ENCODE results near the gene CRYZ. TPM values are rescaled to one million over a fixed set of nuclear protein-coding genes. Genes with fewer than 3 reads are reported as not detected.

The CRYZ gene
- polyA plus RNA-seq, 1 donor (not counting 4 experiments of a cell fraction or from before 2014, with no cell fraction given), result 213 TPM

DNA sequence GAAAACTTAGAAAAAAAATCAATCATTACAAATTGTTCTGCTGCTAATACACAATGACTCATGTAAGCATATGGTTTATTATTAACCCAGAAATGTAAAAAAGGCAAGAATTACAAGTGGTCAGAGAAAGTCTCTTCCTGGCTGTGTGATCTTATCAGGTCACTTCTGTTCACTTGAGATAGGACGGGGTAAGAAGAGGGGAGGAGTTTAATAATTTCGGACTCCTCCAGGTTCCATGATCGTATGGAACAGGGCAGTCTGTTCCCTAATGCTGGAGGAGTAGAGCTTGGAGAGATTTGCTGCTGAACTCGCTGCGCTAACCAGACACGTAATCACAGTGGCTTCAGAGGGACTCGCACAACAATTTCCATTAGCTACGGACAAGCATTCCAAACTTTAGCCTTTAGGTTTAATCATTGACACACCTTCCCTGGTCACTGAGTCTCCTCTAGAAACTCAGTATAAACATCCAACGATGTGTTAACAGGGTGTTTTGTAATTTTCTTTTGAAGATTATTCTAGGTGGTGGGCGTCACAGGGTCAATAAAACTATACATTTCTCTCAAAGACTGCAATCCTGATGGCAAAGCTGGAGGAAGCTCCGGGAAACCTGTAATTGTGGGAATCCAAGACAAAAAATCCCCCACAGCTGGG is 1.3 kb downstream of the CRYZ start:
- H3K79me2 ChIP-seq (ENCODE audit: control insufficient read depth, insufficient read depth, low read length), result peaks cover 44% of the 10 kb centered on the region
- H3K36me3 ChIP-seq (ENCODE audit: control insufficient read depth in 2 of 2, extremely low read depth in 1 of 2, insufficient read depth in 2 of 2, low read length in 2 of 2), result peaks cover 0 to 2% of the 10 kb centered on the region in 2 experiments
- H4K20me1 ChIP-seq (ENCODE audit: control insufficient read depth, extremely low read depth, insufficient read depth, low read length), result no peaks in the 10 kb centered on the region
- H3K9me3 ChIP-seq (ENCODE audit: control insufficient read depth, low read depth, low read length), result no peaks in the 10 kb centered on the region
- peak overlapping the region in 2 of 3 experiments; percentile 4 to 83 for H3K4me3 ChIP-seq (ENCODE audit: control insufficient read depth in 2 of 3, extremely low read depth in 1 of 3, insufficient read depth in 2 of 3, low read depth in 1 of 3, low read length in 3 of 3)
- no peak overlapping the region for H2AFZ ChIP-seq (ENCODE audit: control insufficient read depth, low read length)
- H3K27ac ChIP-seq (ENCODE audit: control insufficient read depth, insufficient read depth, low read length), result no peak overlapping the region
- DNase-seq (ENCODE audit: low read depth, low spot score), result no peak
- no peak for FAIRE-seq
- dilution Hi-C loops (cut with MboI; ENCODE audit: extremely low pct_ligation_motif_present, low sequenced_read_pairs), result no loop called here
- H3K4me1 ChIP-seq (ENCODE audit: control insufficient read depth, extremely low read depth, insufficient read depth, low read length), result peaks cover 30% of the 10 kb centered on the region
- TF ChIP-seq, protein P1, sequence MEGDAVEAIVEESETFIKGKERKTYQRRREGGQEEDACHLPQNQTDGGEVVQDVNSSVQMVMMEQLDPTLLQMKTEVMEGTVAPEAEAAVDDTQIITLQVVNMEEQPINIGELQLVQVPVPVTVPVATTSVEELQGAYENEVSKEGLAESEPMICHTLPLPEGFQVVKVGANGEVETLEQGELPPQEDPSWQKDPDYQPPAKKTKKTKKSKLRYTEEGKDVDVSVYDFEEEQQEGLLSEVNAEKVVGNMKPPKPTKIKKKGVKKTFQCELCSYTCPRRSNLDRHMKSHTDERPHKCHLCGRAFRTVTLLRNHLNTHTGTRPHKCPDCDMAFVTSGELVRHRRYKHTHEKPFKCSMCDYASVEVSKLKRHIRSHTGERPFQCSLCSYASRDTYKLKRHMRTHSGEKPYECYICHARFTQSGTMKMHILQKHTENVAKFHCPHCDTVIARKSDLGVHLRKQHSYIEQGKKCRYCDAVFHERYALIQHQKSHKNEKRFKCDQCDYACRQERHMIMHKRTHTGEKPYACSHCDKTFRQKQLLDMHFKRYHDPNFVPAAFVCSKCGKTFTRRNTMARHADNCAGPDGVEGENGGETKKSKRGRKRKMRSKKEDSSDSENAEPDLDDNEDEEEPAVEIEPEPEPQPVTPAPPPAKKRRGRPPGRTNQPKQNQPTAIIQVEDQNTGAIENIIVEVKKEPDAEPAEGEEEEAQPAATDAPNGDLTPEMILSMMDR (optimal IDR thresholded peaks at IDR 0.05 in 1 of 3, IDR thresholded peaks at IDR 0.05 in 1 of 3, conservative IDR thresholded peaks at IDR 0.05 in 1 of 3; ENCODE audit: extremely low read depth in 1 of 3, insufficient read depth in 2 of 3, low read length in 3 of 3), result no peak
- TF ChIP-seq EZH2 (IDR thresholded peaks at IDR 0.05; ENCODE audit: low read length), result no peak
- no peaks in the 10 kb centered on the region for H3K9me1 ChIP-seq (ENCODE audit: control insufficient read depth, extremely low read depth, insufficient read depth, low read length)
- H3K4me2 ChIP-seq (ENCODE audit: control insufficient read depth, extremely low read depth, insufficient read depth, low read depth, low read length), result peak overlapping the region; percentile 63
- H3K9ac ChIP-seq (ENCODE audit: control insufficient read depth, extremely low read depth, insufficient read depth, low read length), result peak overlapping the region; percentile 20
- no peaks in the 10 kb centered on the region for H3K27me3 ChIP-seq (ENCODE audit: control insufficient read depth, extremely low read depth, insufficient read depth, low read length)

- Histone ChIP-seq H3K9me1 (ENCODE audit: control insufficient read depth, extremely low read depth, insufficient read depth, low read length) (no peaks in the 10 kb centered on the region), H3K4me2 (ENCODE audit: control insufficient read depth, extremely low read depth, insufficient read depth, low read depth, low read length) (peak overlapping the region; percentile 27), H3K4me3 (ENCODE audit: control insufficient read depth in 2 of 3, extremely low read depth in 1 of 3, insufficient read depth in 2 of 3, low read depth in 1 of 3, low read length in 3 of 3) (no peak overlapping the region), H4K20me1 (ENCODE audit: control insufficient read depth, extremely low read depth, insufficient read depth, low read length) (no peaks in the 10 kb centered on the region), H3K9me3 (ENCODE audit: control insufficient read depth, low read depth, low read length) (no peaks in the 10 kb centered on the region), H3K36me3 (ENCODE audit: control insufficient read depth in 2 of 2, extremely low read depth in 1 of 2, insufficient read depth in 2 of 2, low read length in 2 of 2) (peaks cover 0 to 2% of the 10 kb centered on the region in 2 experiments), H3K4me1 (ENCODE audit: control insufficient read depth, extremely low read depth, insufficient read depth, low read length) (peaks cover 30% of the 10 kb centered on the region), H2AFZ (ENCODE audit: control insufficient read depth, low read length) (no peak overlapping the region), H3K27me3 (ENCODE audit: control insufficient read depth, extremely low read depth, insufficient read depth, low read length) (no peaks in the 10 kb centered on the region), H3K9ac (ENCODE audit: control insufficient read depth, extremely low read depth, insufficient read depth, low read length) (no peak overlapping the region), H3K27ac (ENCODE audit: control insufficient read depth, insufficient read depth, low read length) (no peak overlapping the region), H3K79me2 (ENCODE audit: control insufficient read depth, insufficient read depth, low read length) (peaks cover 44% of the 10 kb centered on the region)
- TF ChIP-seq, protein P1 (optimal IDR thresholded peaks at IDR 0.05 in 1 of 3, IDR thresholded peaks at IDR 0.05 in 1 of 3, conservative IDR thresholded peaks at IDR 0.05 in 1 of 3; ENCODE audit: extremely low read depth in 1 of 3, insufficient read depth in 2 of 3, low read length in 3 of 3), result no peak
- no peak for TF ChIP-seq EZH2 (IDR thresholded peaks at IDR 0.05; ENCODE audit: low read length)
- DNase-seq (ENCODE audit: low read depth, low spot score), result peak; percentile 88
- dilution Hi-C loops (cut with MboI; ENCODE audit: extremely low pct_ligation_motif_present, low sequenced_read_pairs), result no loop called here
- FAIRE-seq, result peak; percentile 83
Observed at GRCh38 chr1:74729741-74730478, 2.9 kb downstream of the CRYZ start.

Measured in keratinocyte (primary cell).